ENCODE data around the gene MYNN.

GRCh38 chr3:169822540-169822939, 49.3 kb downstream of the MYNN start:
- TF ChIP-seq, protein P1, sequence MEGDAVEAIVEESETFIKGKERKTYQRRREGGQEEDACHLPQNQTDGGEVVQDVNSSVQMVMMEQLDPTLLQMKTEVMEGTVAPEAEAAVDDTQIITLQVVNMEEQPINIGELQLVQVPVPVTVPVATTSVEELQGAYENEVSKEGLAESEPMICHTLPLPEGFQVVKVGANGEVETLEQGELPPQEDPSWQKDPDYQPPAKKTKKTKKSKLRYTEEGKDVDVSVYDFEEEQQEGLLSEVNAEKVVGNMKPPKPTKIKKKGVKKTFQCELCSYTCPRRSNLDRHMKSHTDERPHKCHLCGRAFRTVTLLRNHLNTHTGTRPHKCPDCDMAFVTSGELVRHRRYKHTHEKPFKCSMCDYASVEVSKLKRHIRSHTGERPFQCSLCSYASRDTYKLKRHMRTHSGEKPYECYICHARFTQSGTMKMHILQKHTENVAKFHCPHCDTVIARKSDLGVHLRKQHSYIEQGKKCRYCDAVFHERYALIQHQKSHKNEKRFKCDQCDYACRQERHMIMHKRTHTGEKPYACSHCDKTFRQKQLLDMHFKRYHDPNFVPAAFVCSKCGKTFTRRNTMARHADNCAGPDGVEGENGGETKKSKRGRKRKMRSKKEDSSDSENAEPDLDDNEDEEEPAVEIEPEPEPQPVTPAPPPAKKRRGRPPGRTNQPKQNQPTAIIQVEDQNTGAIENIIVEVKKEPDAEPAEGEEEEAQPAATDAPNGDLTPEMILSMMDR (IDR thresholded peaks at IDR 0.05; ENCODE audit: low read length) = no peak
- no peak for TF ChIP-seq EZH2 (IDR thresholded peaks at IDR 0.05; ENCODE audit: borderline replicate concordance, low read length)
